Natural killer cell (primary cell): ENCODE results near the gene COPS6. TPM values are rescaled to one million over a fixed set of nuclear protein-coding genes. Genes with fewer than 3 reads are reported as not detected.

Experiments
- ATAC-seq, 3 donors: fragments of 150-1000 bp in 2 of 3; fragments of 200-7000 bp in 1 of 3; cut with Tn5 transposase; 1 replicate in 1 of 3; 2 replicates in 2 of 3; pipeline ENCODE4 v1.10.0; 2021; ENCODE audit warnings: mild to moderate bottlenecking in 2 of 3, moderate library complexity in 2 of 3
- DNase-seq, 2 donors: peaks; one replicate each; pipeline versions ENCODE4 v3.0.0 to v3.0.0-alpha.2; 2013 to 2021; ENCODE audit warnings: mixed read lengths in 1 of 2
- H3K27ac ChIP-seq: one replicate; pipeline ENCODE4 v1.5.1; 2013; ENCODE audit warnings: mild to moderate bottlenecking, low read length
- H3K27me3 ChIP-seq: one replicate; pipeline ENCODE4 v1.6.1; 2013; ENCODE audit warnings: low read length; ENCODE audit not compliant: control insufficient read depth, insufficient read depth
- H3K36me3 ChIP-seq: one replicate; pipeline ENCODE4 v1.6.1; 2013; ENCODE audit warnings: low read length; ENCODE audit not compliant: control insufficient read depth, insufficient read depth
- H3K4me1 ChIP-seq: one replicate; pipeline ENCODE4 v1.6.1; 2013; ENCODE audit warnings: low read length; ENCODE audit not compliant: control insufficient read depth, insufficient read depth
- H3K4me3 ChIP-seq: one replicate; pipeline ENCODE4 v1.5.1; 2013; ENCODE audit warnings: low read length
- H3K9me3 ChIP-seq: one replicate; pipeline ENCODE4 v1.6.1; 2013; ENCODE audit warnings: low read length; ENCODE audit not compliant: control insufficient read depth, insufficient read depth
- H3K27ac Mint-ChIP-seq, 2 donors: one replicate each; pipeline ENCODE4 v1.8.0; 2022; ENCODE audit warnings: mild to moderate bottlenecking in 2 of 2, mixed read lengths in 2 of 2, moderate library complexity in 1 of 2
- H3K27me3 Mint-ChIP-seq, 2 donors: one replicate each; pipeline ENCODE4 v1.8.0; 2022; ENCODE audit warnings: low read depth in 2 of 2, mixed read lengths in 2 of 2
- H3K36me3 Mint-ChIP-seq: one replicate; pipeline ENCODE4 v1.8.0; 2022; ENCODE audit warnings: mixed read lengths
- H3K4me1 Mint-ChIP-seq, 2 donors: one replicate each; pipeline ENCODE4 v1.8.0; 2022; ENCODE audit warnings: mixed read lengths in 2 of 2
- H3K4me3 Mint-ChIP-seq: one replicate; pipeline ENCODE4 v1.8.0; 2022; ENCODE audit warnings: mild to moderate bottlenecking, moderate library complexity, mixed read lengths
- H3K9me3 Mint-ChIP-seq, 2 donors: one replicate each; pipeline ENCODE4 v1.8.0; 2022; ENCODE audit warnings: mixed read lengths in 2 of 2
- CTCF ChIP-seq: fragments of 200-600 bp; IDR thresholded peaks from one replicate; pipeline ENCODE4 v1.8.0; 2022; ENCODE audit warnings: antibody characterized with exemption
- WGBS: methylation state at CpG from one replicate; pipeline ENCODE4 v1.1.7; 2013; ENCODE audit warnings: missing lambda C conversion rate; ENCODE audit not compliant: insufficient coverage; 5-methylcytosine and 5-hydroxymethylcytosine counted together
- intact Hi-C: fragments of 100-400 bp; cut with micrococcal nuclease; formaldehyde crosslinking; loops from one replicate; pipeline ENCODE4 v1.14.2; 2022
- total RNA-seq, 4 donors: library from RNA; stranded (reverse); fragments of 120-200 nt in 1 of 4; gene quantifications; one replicate each; pipeline versions ENCODE4 v1.2.3 to v1.2.4, GENCODE V29; 2013 to 2022

Gene COPS6
- total RNA-seq, 3 donors from 2014 or later (not counting 1 experiment from before 2014, with no cell fraction given): 79.0 to 94.6 (median 84.4) TPM

GRCh38 chr7:100081535-100082102 is 7.2 kb upstream of the COPS6 start, which contains the start of gene ZNF3:
TSS of gene ZNF3 (minus strand) at chr7:100081723. CDS start at chr7:100077357, 4,366 bp downstream.
- ATAC-seq: peak; percentile 80 to 93 (median 82)
- H3K9me3 Mint-ChIP-seq: no peaks in the 10 kb centered on the region
- WGBS: under 1% methylated on average over 55 of the region's 55 CpGs

GRCh38 chr7:100082978-100083377 is 5.8 kb upstream of the COPS6 start:
- WGBS: 82% methylated on average over 3 of the region's 4 CpGs
- Mint-ChIP-seq H3K4me3 (peak overlapping the region; percentile 90), H3K27ac (peak overlapping the region; percentile 77 to 83), H3K27me3 (no peaks in the 10 kb centered on the region), H3K9me3 (no peaks in the 10 kb centered on the region), H3K36me3 (no peaks in the 10 kb centered on the region), H3K4me1 (peaks cover 20 to 34% of the 10 kb centered on the region in 2 donors)
- Histone ChIP-seq H3K4me3 (no peak overlapping the region), H3K4me1 (peaks cover 26% of the 10 kb centered on the region), H3K27me3 (no peaks in the 10 kb centered on the region), H3K27ac (peak overlapping the region; percentile 90), H3K36me3 (peaks cover 2% of the 10 kb centered on the region), H3K9me3 (no peaks in the 10 kb centered on the region)
- peak in 1 of 3 donors; percentile 4 for ATAC-seq
- DNase-seq: no peak
- TF ChIP-seq CTCF: no peak
- intact Hi-C loops: loop anchor here (1.0 to 5.0 kb wide), 3 partner anchors 17 to 36 kb away; partner anchors contain the start of genes CNPY4, TAF6 and ZSCAN21

More at GRCh38 chr7:100081535-100082102, 7.2 kb upstream of the COPS6 start, which contains the start of gene ZNF3:
- H3K36me3 Mint-ChIP-seq: no peaks in the 10 kb centered on the region
- DNase-seq: peak; percentile 98 to 99
- H3K9me3 ChIP-seq: no peaks in the 10 kb centered on the region
- H3K27me3 Mint-ChIP-seq: no peaks in the 10 kb centered on the region
- H3K27ac Mint-ChIP-seq: peak within 1 kb of the TSS; percentile 77 to 83
- peak; percentile 96 for TF ChIP-seq CTCF
- peak within 1 kb of the TSS; percentile 90 for H3K27ac ChIP-seq
- H3K27me3 ChIP-seq: no peaks in the 10 kb centered on the region
- peak within 1 kb of the TSS; percentile 71 for H3K4me3 ChIP-seq
- peak within 1 kb of the TSS; percentile 90 for H3K4me3 Mint-ChIP-seq
- intact Hi-C loops: loop anchor here (1.0 to 5.0 kb wide), 6 partner anchors 19 to 140 kb away; partner anchors contain the start of genes CNPY4, TAF6 and ZSCAN21
- peaks cover 24% of the 10 kb centered on the region for H3K4me1 ChIP-seq
- H3K4me1 Mint-ChIP-seq: peaks cover 20 to 34% of the 10 kb centered on the region in 2 donors
- H3K36me3 ChIP-seq: peaks cover 7% of the 10 kb centered on the region

GRCh38 chr7:100085515-100085914 is 3.3 kb upstream of the COPS6 start:
- H3K27me3 ChIP-seq: no peaks in the 10 kb centered on the region
- no peak for ATAC-seq
- H3K4me1 Mint-ChIP-seq: peaks cover 24 to 40% of the 10 kb centered on the region in 2 donors
- H3K4me3 Mint-ChIP-seq: no peak overlapping the region
- no peaks in the 10 kb centered on the region for H3K27me3 Mint-ChIP-seq
- no peaks in the 10 kb centered on the region for H3K36me3 Mint-ChIP-seq
- no peaks in the 10 kb centered on the region for H3K36me3 ChIP-seq
- no peak overlapping the region for H3K27ac ChIP-seq
- H3K9me3 Mint-ChIP-seq: no peaks in the 10 kb centered on the region
- no peak overlapping the region for H3K4me3 ChIP-seq
- peaks cover 32% of the 10 kb centered on the region for H3K4me1 ChIP-seq
- no peaks in the 10 kb centered on the region for H3K9me3 ChIP-seq
- 86% methylated on average over 3 of the region's 3 CpGs for WGBS
- no peak for TF ChIP-seq CTCF
- DNase-seq: no peak
- intact Hi-C loops: no loop called here
- no peak overlapping the region for H3K27ac Mint-ChIP-seq
